ENCODE results near the gene PKD1.
"Not testable (repeated sequence)": the region's sequence is repeated elsewhere in the genome, so short reads cannot be mapped to it uniquely, and the experiment has no call there.

The PKD1 gene

DNA sequence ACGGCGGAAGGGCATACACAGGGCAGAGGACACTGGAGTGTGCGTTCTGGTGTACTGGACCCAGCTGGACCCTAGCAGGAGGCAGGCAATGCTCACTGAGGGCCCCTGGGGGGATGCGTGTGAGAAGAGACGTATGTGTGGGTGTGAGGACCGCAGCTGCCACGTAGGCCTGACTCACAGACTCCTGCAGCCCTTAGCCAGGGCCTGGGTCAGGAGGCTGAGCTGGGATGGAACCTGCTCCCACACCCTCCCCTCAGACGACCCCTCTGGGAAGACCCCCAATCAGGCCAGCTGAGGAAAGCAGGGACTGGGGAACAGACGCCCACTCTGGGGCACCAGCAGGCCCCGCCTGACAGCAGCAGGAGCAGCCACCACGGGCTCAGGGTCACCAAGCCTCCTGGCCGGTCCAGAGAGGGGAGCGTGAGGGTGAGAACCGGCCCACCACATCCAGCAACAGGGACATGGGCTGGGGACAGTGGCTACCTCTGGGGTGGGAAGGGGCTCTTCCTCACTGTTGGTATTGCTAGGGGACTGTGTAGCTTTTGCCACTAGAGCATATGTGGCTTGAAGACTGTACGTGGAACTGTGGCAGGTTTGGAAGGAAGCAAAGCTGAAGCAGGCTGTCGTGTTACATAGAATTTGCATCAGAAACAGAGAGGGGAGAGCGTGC is 28.4 kb downstream of the PKD1 start:
- DNase-seq; intact Hi-C loops (cut with DNase I; ENCODE audit: low total_unique reads); H3K27ac ChIP-seq: not testable (repeated sequence)

DNA sequence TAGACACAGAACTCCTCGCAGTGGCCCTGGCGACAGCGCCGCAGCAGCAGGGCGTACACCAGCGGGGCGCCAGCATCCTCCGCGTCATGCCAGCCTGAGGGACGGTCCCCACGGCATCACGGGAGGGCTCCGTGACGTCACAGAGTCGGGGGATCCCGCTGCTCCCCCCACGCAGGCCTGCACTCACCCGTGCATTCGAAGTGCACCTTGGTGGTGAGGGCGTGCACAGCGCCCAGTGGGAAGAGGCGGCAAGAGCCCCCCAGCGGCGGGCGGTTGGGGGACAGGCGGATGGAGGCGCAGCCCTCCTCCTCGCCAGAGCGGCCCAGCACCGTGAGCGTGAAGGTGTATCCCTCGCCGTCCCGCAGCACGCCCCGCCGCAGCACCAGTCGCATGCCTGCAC is 29.5 kb downstream of the PKD1 start:
- H3K27me3 ChIP-seq; H3K4me3 ChIP-seq; DNase-seq; intact Hi-C loops (cut with DNase I; ENCODE audit: low total_unique reads); H3K9me3 ChIP-seq; H3K4me1 ChIP-seq; H3K27ac ChIP-seq: not testable (repeated sequence)
- peaks cover 78 to 96% (median 85%) of the 10 kb centered on the region in 3 donors for H3K36me3 ChIP-seq

More for the DNA sequence above, 28.4 kb downstream of the PKD1 start:
- H3K4me3 ChIP-seq, H3K9me3 ChIP-seq, H3K27me3 ChIP-seq, H3K4me1 ChIP-seq: not testable (repeated sequence)
- peaks cover 82 to 96% (median 86%) of the 10 kb centered on the region in 3 donors for H3K36me3 ChIP-seq

DNA sequence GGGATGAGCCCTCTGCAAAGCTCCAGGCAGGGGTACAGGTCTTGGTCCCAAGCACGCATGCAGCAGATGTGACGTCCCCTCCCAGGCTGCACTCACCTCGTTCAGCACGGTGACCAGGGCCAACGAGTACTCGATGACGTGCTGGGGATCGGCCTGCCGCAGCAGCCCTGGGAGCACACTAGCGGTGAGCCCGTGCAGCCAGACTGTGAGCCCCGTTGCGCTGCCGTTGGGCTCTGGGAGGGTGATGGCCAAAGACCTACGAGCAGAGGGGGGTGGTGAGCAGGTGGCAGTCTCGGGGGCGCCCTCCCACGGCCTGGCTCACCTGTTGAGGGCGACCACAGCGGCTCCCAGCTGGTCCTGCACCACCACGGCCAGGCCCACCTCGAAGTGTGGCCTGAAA is 29.9 kb downstream of the PKD1 start:
- peaks cover 78 to 96% (median 85%) of the 10 kb centered on the region in 3 donors for H3K36me3 ChIP-seq
- intact Hi-C loops (cut with DNase I; ENCODE audit: low total_unique reads); H3K9me3 ChIP-seq; H3K27ac ChIP-seq; H3K4me1 ChIP-seq; DNase-seq; H3K4me3 ChIP-seq; H3K27me3 ChIP-seq: not testable (repeated sequence)

DNA sequence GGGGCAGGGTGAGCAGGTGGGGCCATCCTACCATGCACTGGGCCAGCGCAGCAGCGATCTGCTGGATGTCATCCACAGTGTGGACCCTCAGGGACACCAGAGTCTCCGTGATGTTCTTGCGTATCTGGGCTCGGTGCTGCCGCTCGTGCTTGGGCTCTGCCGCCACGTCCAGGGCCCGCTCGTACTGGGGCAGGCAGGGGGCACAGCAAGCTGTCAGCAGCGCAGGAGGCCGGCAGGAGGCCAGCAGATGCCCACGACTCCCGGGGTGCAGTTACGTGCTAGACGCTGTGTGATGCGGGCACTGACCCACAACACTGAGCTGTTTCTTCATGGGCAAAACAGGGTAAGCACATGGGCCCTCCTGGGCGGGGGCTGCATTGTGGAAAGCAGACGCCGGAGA is 30.4 kb downstream of the PKD1 start:
- H3K27me3 ChIP-seq; H3K9me3 ChIP-seq; intact Hi-C loops (cut with DNase I; ENCODE audit: low total_unique reads); H3K27ac ChIP-seq; H3K4me1 ChIP-seq; DNase-seq; H3K4me3 ChIP-seq: not testable (repeated sequence)
- peaks cover 78 to 96% (median 85%) of the 10 kb centered on the region in 3 donors for H3K36me3 ChIP-seq

DNA sequence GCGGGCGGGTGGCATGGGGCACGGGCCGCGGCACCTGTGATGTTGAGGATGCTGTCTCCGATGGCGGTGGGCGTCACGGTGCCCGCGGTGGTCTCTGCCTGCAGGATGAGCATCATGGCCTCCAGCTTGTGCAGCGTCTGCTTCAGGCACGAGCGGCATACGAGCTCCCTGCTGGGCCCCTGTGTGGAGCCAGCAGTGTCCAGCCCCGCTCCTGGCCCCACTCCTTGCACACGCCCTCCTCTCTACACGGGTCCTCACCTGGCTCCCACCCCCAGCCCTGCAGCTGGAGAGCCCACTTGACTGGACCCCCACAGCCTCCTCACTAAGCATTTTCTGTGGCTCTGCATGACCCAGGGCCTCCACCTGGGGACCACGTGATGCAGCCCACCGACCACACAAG is 31.2 kb downstream of the PKD1 start:
- DNase-seq; H3K4me1 ChIP-seq; intact Hi-C loops (cut with DNase I; ENCODE audit: low total_unique reads); H3K27ac ChIP-seq; H3K27me3 ChIP-seq; H3K9me3 ChIP-seq; H3K4me3 ChIP-seq: not testable (repeated sequence)
- H3K36me3 ChIP-seq = peaks cover 81 to 96% (median 87%) of the 10 kb centered on the region in 3 donors

DNA sequence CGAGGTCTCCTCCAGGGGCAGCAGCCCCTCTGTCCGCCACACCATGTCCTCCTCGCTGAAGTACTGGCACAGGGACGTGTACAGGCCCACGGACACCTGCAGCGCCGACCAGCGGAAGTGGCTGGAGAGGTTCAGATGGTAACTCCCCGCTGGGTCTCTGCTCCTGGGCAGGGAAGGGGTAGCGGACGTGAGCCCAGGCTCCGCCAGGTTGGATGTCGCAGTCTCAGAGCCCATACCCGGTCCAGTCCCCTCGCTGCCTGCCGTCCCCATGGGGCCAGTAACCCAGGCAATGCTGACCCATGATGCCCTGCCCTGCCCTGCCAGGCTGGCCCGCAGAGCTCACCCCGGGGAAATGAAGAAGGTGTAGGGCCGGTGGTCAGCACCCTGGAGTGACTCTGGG is 33.2 kb downstream of the PKD1 start:
- Histone ChIP-seq H3K4me1 (no peaks in the 10 kb centered on the region), H3K27me3 (no peaks in the 10 kb centered on the region), H3K27ac (no peak overlapping the region), H3K4me3 (no peak overlapping the region), H3K9me3 (no peaks in the 10 kb centered on the region), H3K36me3 (peaks cover 76 to 92% (median 83%) of the 10 kb centered on the region in 3 donors)
- DNase-seq = no peak
- TF ChIP-seq, protein P1, sequence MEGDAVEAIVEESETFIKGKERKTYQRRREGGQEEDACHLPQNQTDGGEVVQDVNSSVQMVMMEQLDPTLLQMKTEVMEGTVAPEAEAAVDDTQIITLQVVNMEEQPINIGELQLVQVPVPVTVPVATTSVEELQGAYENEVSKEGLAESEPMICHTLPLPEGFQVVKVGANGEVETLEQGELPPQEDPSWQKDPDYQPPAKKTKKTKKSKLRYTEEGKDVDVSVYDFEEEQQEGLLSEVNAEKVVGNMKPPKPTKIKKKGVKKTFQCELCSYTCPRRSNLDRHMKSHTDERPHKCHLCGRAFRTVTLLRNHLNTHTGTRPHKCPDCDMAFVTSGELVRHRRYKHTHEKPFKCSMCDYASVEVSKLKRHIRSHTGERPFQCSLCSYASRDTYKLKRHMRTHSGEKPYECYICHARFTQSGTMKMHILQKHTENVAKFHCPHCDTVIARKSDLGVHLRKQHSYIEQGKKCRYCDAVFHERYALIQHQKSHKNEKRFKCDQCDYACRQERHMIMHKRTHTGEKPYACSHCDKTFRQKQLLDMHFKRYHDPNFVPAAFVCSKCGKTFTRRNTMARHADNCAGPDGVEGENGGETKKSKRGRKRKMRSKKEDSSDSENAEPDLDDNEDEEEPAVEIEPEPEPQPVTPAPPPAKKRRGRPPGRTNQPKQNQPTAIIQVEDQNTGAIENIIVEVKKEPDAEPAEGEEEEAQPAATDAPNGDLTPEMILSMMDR (IDR thresholded peaks at IDR 0.05) = no peak
- intact Hi-C loops (cut with DNase I; ENCODE audit: low total_unique reads) = no loop called here

DNA sequence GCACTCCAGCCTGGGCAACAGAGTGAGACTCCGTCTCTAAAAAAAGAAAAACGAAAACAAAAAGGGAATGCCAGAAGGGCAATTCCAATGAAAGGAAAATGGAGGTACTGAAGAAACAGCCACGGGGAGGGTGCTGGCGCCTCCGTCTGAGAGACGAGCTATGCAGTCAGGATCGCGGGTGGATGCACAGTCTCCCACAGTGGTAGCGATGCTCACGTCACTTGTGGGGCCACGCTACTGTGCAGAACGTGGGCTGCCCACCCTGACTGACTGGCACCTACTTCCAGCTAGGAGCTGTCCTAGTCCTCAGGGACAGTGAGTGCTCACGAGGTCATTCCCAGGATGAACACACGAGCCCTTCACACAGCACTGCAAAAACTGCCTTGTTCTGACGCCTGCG is 34.1 kb downstream of the PKD1 start:
- intact Hi-C loops (cut with DNase I; ENCODE audit: low total_unique reads); H3K4me3 ChIP-seq; H3K27me3 ChIP-seq; DNase-seq; H3K9me3 ChIP-seq; H3K27ac ChIP-seq; H3K4me1 ChIP-seq: not testable (repeated sequence)
- H3K36me3 ChIP-seq = peaks cover 77 to 92% (median 83%) of the 10 kb centered on the region in 3 donors

DNA sequence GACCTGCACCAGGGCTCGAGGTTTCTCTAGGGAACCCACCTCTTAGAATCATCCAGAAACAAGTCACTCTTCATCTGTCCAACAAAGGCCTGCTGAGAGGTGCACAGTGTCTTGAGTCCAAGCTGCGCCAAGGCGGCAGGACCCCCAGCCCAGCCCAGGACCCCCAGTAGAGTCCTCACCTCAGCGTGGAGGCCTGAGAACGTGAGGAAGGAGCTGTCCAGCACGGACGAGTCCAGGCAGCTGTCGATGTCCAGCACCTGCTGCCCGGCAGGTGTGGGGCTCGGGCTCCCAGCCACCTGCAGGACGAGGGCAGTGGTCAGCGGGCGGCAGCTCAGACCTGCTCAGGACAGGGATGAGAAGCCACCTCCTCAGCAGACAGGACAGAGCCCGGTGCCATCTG is 38.0 kb downstream of the PKD1 start:
- H3K4me3 ChIP-seq; DNase-seq; H3K9me3 ChIP-seq; intact Hi-C loops (cut with DNase I; ENCODE audit: low total_unique reads); H3K27me3 ChIP-seq; H3K27ac ChIP-seq; H3K4me1 ChIP-seq: not testable (repeated sequence)
- H3K36me3 ChIP-seq = peaks cover 89 to 96% (median 95%) of the 10 kb centered on the region in 3 donors

DNA sequence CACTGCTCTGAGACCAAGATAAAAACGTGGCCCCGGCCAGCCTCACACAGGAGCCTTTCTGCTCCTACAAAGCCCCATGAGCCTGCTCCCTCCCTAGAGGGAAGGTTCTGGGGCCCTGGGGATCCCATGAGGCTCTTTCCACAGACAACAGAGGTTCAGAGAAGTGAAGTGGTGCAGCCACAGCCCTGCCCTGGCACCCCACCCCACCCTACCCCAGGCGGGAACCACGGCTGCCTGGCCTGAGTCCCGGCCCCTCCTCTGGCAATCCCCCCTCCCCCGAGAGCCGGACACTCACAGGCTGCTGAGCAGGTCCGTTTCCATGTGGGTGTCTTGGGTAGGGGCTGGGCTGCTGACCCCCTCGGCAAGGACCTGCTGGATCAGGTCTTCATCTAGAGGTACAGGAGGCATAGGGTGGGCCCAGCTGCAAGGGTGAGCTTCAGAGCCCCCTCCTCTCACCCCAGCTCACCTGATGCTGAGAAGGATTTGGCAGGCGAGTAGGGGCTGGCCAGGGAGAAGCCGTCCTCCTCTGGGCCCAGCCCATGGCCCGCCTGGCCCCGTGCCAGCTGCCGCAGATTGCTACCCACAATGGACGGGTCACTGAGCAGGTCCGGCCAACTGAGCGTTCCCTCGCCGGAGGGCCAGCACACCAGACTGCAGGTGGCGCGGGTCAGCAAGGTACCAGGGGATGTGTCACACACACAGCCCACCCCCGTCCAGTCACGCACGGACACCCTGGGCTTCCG is 38.7 kb downstream of the PKD1 start:
- TF ChIP-seq, protein P1 (IDR thresholded peaks at IDR 0.05) = no peak
- Histone ChIP-seq H3K4me3 (no peak overlapping the region), H3K27ac (peak overlapping the region in 1 of 2 donors; percentile 28), H3K36me3 (peaks cover 90 to 96% (median 95%) of the 10 kb centered on the region in 3 donors), H3K9me3 (no peaks in the 10 kb centered on the region), H3K27me3 (no peaks in the 10 kb centered on the region), H3K4me1 (no peaks in the 10 kb centered on the region)
- no peak for DNase-seq
- intact Hi-C loops (cut with DNase I; ENCODE audit: low total_unique reads) = no loop called here
